Dedifferentiated amniotic fluid mesenchymal stem cell (primary cell): ENCODE data around the gene WDR7.

Experiments used
- DNase-seq: peaks from one replicate; pipeline ENCODE4 v3.0.0-alpha.2; 2016; ENCODE audit errors: extremely low spot score

The WDR7 gene

GRCh38 chr18:56889621-56890020 is 238.5 kb downstream of the WDR7 start:
- no peak for DNase-seq

- peak; percentile 74 for DNase-seq
Observed at GRCh38 chr18:56890632-56891031, 239.5 kb downstream of the WDR7 start.

- no peak for DNase-seq
Observed at GRCh38 chr18:56891116-56891515, 240.0 kb downstream of the WDR7 start.

- no peak for DNase-seq
Observed at GRCh38 chr18:56891870-56892269, 240.7 kb downstream of the WDR7 start.

- no peak for DNase-seq
Observed at GRCh38 chr18:56897122-56897521, 246.0 kb downstream of the WDR7 start.

- DNase-seq = no peak
Observed at GRCh38 chr18:56899660-56900059, 248.5 kb downstream of the WDR7 start.

GRCh38 chr18:56900195-56901094 is 249.3 kb downstream of the WDR7 start:
- DNase-seq = no peak

GRCh38 chr18:56901919-56902318 is 250.8 kb downstream of the WDR7 start:
- no peak for DNase-seq

- DNase-seq = no peak
Observed at GRCh38 chr18:56902653-56903052, 251.5 kb downstream of the WDR7 start.

- DNase-seq = no peak
Observed at GRCh38 chr18:56903686-56904085, 252.5 kb downstream of the WDR7 start.

GRCh38 chr18:56907771-56908170 is 256.6 kb downstream of the WDR7 start:
- DNase-seq = no peak

- DNase-seq = no peak
Observed at GRCh38 chr18:56910237-56910636, 259.1 kb downstream of the WDR7 start.

- no peak for DNase-seq
Observed at GRCh38 chr18:56910967-56911366, 259.8 kb downstream of the WDR7 start.

- no peak for DNase-seq
Observed at GRCh38 chr18:56913941-56914340, 262.8 kb downstream of the WDR7 start.

- no peak for DNase-seq
Observed at GRCh38 chr18:56919190-56919589, 268.0 kb downstream of the WDR7 start.

- DNase-seq = no peak
Observed at GRCh38 chr18:56921896-56922480, 270.8 kb downstream of the WDR7 start.

GRCh38 chr18:56926734-56927133 is 275.6 kb downstream of the WDR7 start:
- DNase-seq = no peak

GRCh38 chr18:56927786-56928185 is 276.6 kb downstream of the WDR7 start:
- DNase-seq = no peak

- DNase-seq = no peak
Observed at GRCh38 chr18:56929886-56930285, 278.7 kb downstream of the WDR7 start.

- no peak for DNase-seq
Observed at GRCh38 chr18:56933472-56933871, 282.3 kb downstream of the WDR7 start.

- no peak for DNase-seq
Observed at GRCh38 chr18:56934131-56934530, 283.0 kb downstream of the WDR7 start.

- no peak for DNase-seq
Observed at GRCh38 chr18:56934906-56935305, 283.7 kb downstream of the WDR7 start.

- DNase-seq = no peak
Observed at GRCh38 chr18:56935434-56936040, 284.4 kb downstream of the WDR7 start.
